Right ventricle myocardium superior (tissue), 1 donor: ENCODE data around the gene FGF21. TPM values are rescaled to one million over a fixed set of nuclear protein-coding genes. Genes with fewer than 3 reads are reported as not detected.
"Not testable (repeated sequence)": the region's sequence is repeated elsewhere in the genome, so short reads cannot be mapped to it uniquely, and the experiment has no call there.

Experiments used
- ATAC-seq: fragments of 200-7000 bp; cut with Tn5 transposase; one replicate; pipeline ENCODE4 v1.9.1; 2020; ENCODE audit warnings: mild to moderate bottlenecking; ENCODE audit not compliant: poor library complexity
- DNase-seq: peaks from one replicate; pipeline ENCODE4 v3.0.0-alpha.2; 2020
- intact Hi-C: fragments of 100-400 bp; cut with DNase I; formaldehyde crosslinking; loops from one replicate; pipeline ENCODE4 v1.11.2; 2022
- long read RNA-seq: library from polyadenylated mRNA; unstranded; transcript quantifications from one replicate; pipeline ENCODE4 v2.0.0, GENCODE V29; 2021
- total RNA-seq: library from RNA; stranded (reverse); fragmentation: NEBNext Ultra II Directional; extraction: Animal tissue kit (Norgen Biotek cat#: 25700); gene quantifications from one replicate; pipeline ENCODE4 v1.2.1, GENCODE V29; 2021
- donor health status: DM: no; HTN: yes; CAD: no; lungs with severe emphysema.

Gene FGF21
- total RNA-seq: not detected
- long read RNA-seq: 0 reads

GRCh38 chr19:48755084-48755641 is at the start of gene FGF21:
FGF21 (plus strand) TSS chr19:48755524; CDS start chr19:48756237, 713 bp downstream.
- ATAC-seq: no peak
- intact Hi-C loops: no loop called here
- no peak for DNase-seq

GRCh38 chr19:48708471-48708870 is 46.9 kb upstream of the FGF21 start:
- intact Hi-C loops: no loop called here
- DNase-seq: no peak
- no peak for ATAC-seq

GRCh38 chr19:48711106-48711662 is 44.1 kb upstream of the FGF21 start:
- intact Hi-C loops: no loop called here
- ATAC-seq (no peak), DNase-seq (no peak)

- ATAC-seq: no peak
- DNase-seq: no peak
Observed at GRCh38 chr19:48713041-48713863, 42.1 kb upstream of the FGF21 start.

GRCh38 chr19:48713864-48714755 is 41.2 kb upstream of the FGF21 start:
- ATAC-seq (peak; percentile 92), DNase-seq (peak; percentile 99)
- intact Hi-C loops: no loop called here

More at GRCh38 chr19:48713041-48713863, 42.1 kb upstream of the FGF21 start:
- intact Hi-C loops: no loop called here

- DNase-seq (no peak), ATAC-seq (no peak)
- intact Hi-C loops: no loop called here
Observed at GRCh38 chr19:48714759-48715675, 40.3 kb upstream of the FGF21 start.

- intact Hi-C loops: no loop called here
- ATAC-seq (no peak), DNase-seq (no peak)
Observed at GRCh38 chr19:48715681-48716171, 39.6 kb upstream of the FGF21 start.

GRCh38 chr19:48716562-48717291 is 38.6 kb upstream of the FGF21 start:
- peak; percentile 78 for DNase-seq
- ATAC-seq: peak; percentile 0
- intact Hi-C loops: no loop called here

- intact Hi-C loops, DNase-seq, ATAC-seq: not testable (repeated sequence)
Observed at GRCh38 chr19:48718106-48718505, 37.2 kb upstream of the FGF21 start.

- no peak for DNase-seq
- no peak for ATAC-seq
- intact Hi-C loops: no loop called here
Observed at GRCh38 chr19:48718711-48719231, 36.6 kb upstream of the FGF21 start.

- ATAC-seq (no peak), DNase-seq (no peak)
- intact Hi-C loops: no loop called here
Observed at GRCh38 chr19:48719263-48720171, 35.8 kb upstream of the FGF21 start, which contains the start of gene MAMSTR. MAMSTR (minus strand) TSS chr19:48719725; CDS start chr19:48719031, 694 bp downstream.

- DNase-seq (peak; percentile 62), ATAC-seq (peak; percentile 39)
- intact Hi-C loops: no loop called here
Observed at GRCh38 chr19:48720251-48720612, 35.1 kb upstream of the FGF21 start.

GRCh38 chr19:48720613-48721296 is 34.6 kb upstream of the FGF21 start:
- intact Hi-C loops: no loop called here
- DNase-seq (peak; percentile 99), ATAC-seq (peak; percentile 89)

- intact Hi-C loops: no loop called here
- DNase-seq (no peak), ATAC-seq (no peak)
Observed at GRCh38 chr19:48722196-48722708, 33.1 kb upstream of the FGF21 start.
